Tibial nerve (tissue), 4 donors: ENCODE data around the gene NAAA. TPM values are rescaled to one million over a fixed set of nuclear protein-coding genes. Genes with fewer than 3 reads are reported as not detected.

Source experiments
- DNase-seq, 2 donors: peaks; one replicate each; pipeline ENCODE4 v3.0.0-alpha.2; 2019; ENCODE audit warnings: low spot score in 2 of 2
- H3K27ac ChIP-seq, 4 donors: fragments of 200-600 bp; sonication (generic) in 3 of 4; one replicate each; pipeline ENCODE4 v1.5.1; 2017 to 2019; ENCODE audit warnings: mild to moderate bottlenecking in 1 of 4
- H3K27me3 ChIP-seq, 2 donors: fragments of 200-600 bp; sonication (generic) in 1 of 2; one replicate each; pipeline versions ENCODE4 v1.5.1 to v1.6.0; 2017 to 2019
- H3K36me3 ChIP-seq, 3 donors: fragments of 200-600 bp; sonication (generic); one replicate each; pipeline ENCODE4 v1.5.1; 2018 to 2019
- H3K4me1 ChIP-seq, 4 donors: fragments of 200-600 bp; sonication (generic) in 3 of 4; one replicate each; pipeline ENCODE4 v1.5.1; 2017 to 2019
- H3K4me3 ChIP-seq, 4 donors: fragments of 200-600 bp; sonication (generic) in 3 of 4; one replicate each; pipeline ENCODE4 v1.5.1; 2017 to 2019; ENCODE audit warnings: mild to moderate bottlenecking in 1 of 4, moderate library complexity in 1 of 4
- H3K9me3 ChIP-seq, 4 donors: fragments of 200-600 bp; sonication (generic) in 3 of 4; one replicate each; pipeline ENCODE4 v1.5.1; 2017 to 2019
- CTCF ChIP-seq, 5 experiments: fragments of 200-600 bp in 3 of 5; fragments of 450-650 bp in 2 of 5; sonication (generic) in 3 of 5; IDR thresholded peaks; one replicate each; pipeline ENCODE4 v1.5.1; 2016 to 2019; ENCODE audit warnings: antibody characterized with exemption in 5 of 5, mild to moderate bottlenecking in 3 of 5, moderate library complexity in 2 of 5
- EP300 ChIP-seq, 2 donors: sonication (generic); formaldehyde crosslinking; IDR thresholded peaks; one replicate each; pipeline ENCODE4 v1.6.1; 2017; ENCODE audit warnings: antibody characterized with exemption in 2 of 2, mild to moderate bottlenecking in 1 of 2
- POLR2A ChIP-seq, 2 donors: fragments of 450-650 bp; IDR thresholded peaks; one replicate each; pipeline ENCODE4 v1.6.1; 2017; ENCODE audit warnings: antibody characterized with exemption in 2 of 2, mild to moderate bottlenecking in 2 of 2, moderate library complexity in 2 of 2
- WGBS, 2 donors: methylation state at CpG; one replicate each; pipeline ENCODE4 v1.1.5; 2018; 5-methylcytosine and 5-hydroxymethylcytosine counted together
- total RNA-seq, 4 donors: library from RNA; depleted of rRNA; stranded (reverse); fragments of >200 nt; gene quantifications; one replicate each; pipeline ENCODE4 v1.1.0, GENCODE V29; 2016

Gene NAAA
- total RNA-seq, 4 donors from 2014 or later = 70.5 to 191 (median 170) TPM

- TF ChIP-seq POLR2A (IDR thresholded peaks at IDR 0.05) (no peak), EP300 (IDR thresholded peaks at IDR 0.05) (no peak), CTCF (IDR thresholded peaks at IDR 0.05) (no peak)
- no peak for DNase-seq
- H3K36me3 ChIP-seq = no peaks in the 10 kb centered on the region
- no peaks in the 10 kb centered on the region for H3K4me1 ChIP-seq
- H3K4me3 ChIP-seq = no peak overlapping the region
- H3K27me3 ChIP-seq = no peaks in the 10 kb centered on the region
- no peaks in the 10 kb centered on the region for H3K9me3 ChIP-seq
- H3K27ac ChIP-seq = no peak overlapping the region
- 37 to 45% methylated on average over 6 of the region's 6 CpGs for WGBS, 2 donors
Observed at GRCh38 chr4:75878246-75878756, 62.5 kb downstream of the NAAA start.

DNA sequence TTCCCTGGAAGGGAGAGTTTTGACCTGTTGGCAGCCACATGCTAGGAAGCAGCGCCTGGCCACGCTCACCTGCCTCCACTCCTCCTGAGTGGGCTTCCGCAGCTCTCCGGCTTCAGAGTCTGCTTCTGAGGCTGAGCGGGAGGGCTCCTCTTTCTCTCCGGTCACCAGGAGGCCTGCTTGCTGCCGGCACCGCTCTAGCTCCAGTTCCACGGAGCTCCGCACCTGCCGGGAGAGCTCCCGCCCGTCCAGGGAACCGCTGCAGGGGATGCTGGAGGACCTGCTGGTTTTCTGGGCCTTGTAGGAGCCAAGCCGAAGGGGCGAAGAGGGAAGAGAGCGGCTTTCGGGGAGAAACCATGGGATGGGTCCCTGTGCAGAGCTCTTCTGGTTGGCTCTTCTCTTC is 64.6 kb downstream of the NAAA start:
- Histone ChIP-seq H3K9me3 (no peaks in the 10 kb centered on the region), H3K4me3 (no peak overlapping the region), H3K4me1 (no peaks in the 10 kb centered on the region), H3K36me3 (no peaks in the 10 kb centered on the region), H3K27me3 (no peaks in the 10 kb centered on the region), H3K27ac (no peak overlapping the region)
- DNase-seq = no peak
- 84 to 92% methylated on average over 18 of the region's 18 CpGs for WGBS, 2 donors
- TF ChIP-seq POLR2A (IDR thresholded peaks at IDR 0.05) (no peak), CTCF (IDR thresholded peaks at IDR 0.05) (no peak), EP300 (IDR thresholded peaks at IDR 0.05) (no peak)

GRCh38 chr4:75869100-75869499 is 71.7 kb downstream of the NAAA start:
- Histone ChIP-seq H3K27ac (no peak overlapping the region), H3K27me3 (no peaks in the 10 kb centered on the region), H3K4me3 (no peak overlapping the region), H3K9me3 (no peaks in the 10 kb centered on the region), H3K36me3 (no peaks in the 10 kb centered on the region), H3K4me1 (no peaks in the 10 kb centered on the region)
- TF ChIP-seq CTCF (IDR thresholded peaks at IDR 0.05) (no peak), EP300 (IDR thresholded peaks at IDR 0.05) (no peak), POLR2A (IDR thresholded peaks at IDR 0.05) (no peak)
- WGBS, 2 donors = 53 to 61% methylated on average over 3 of the region's 3 CpGs
- DNase-seq = no peak

DNA sequence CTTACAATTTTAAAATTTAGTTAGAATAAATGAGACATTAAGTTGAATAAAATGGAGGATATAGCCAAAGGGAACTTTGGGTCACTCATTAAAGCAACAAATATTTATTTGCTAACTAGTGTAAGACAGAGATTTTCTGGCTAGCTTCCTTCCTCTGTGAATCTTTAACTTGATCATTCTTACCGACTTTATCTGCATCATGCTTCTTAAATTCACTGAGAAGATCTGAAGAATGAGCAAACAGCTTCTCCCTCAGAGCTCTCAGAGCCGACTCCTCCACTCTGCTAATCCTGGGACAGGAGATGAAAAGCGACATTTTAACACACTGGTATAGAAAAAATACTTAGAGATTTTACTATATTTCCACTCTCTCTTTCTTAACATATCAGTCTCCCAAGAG is 73.7 kb downstream of the NAAA start:
- 69 to 73% methylated on average over 3 of the region's 3 CpGs for WGBS, 2 donors
- H3K27me3 ChIP-seq = no peaks in the 10 kb centered on the region

More for the DNA sequence above, 73.7 kb downstream of the NAAA start:
- H3K4me1 ChIP-seq = no peaks in the 10 kb centered on the region
- H3K36me3 ChIP-seq = no peaks in the 10 kb centered on the region
- no peak for DNase-seq
- no peak overlapping the region for H3K4me3 ChIP-seq
- no peaks in the 10 kb centered on the region for H3K9me3 ChIP-seq
- H3K27ac ChIP-seq = no peak overlapping the region
- TF ChIP-seq EP300 (IDR thresholded peaks at IDR 0.05) = no peak
- TF ChIP-seq POLR2A (IDR thresholded peaks at IDR 0.05) = no peak
- no peak for TF ChIP-seq CTCF (IDR thresholded peaks at IDR 0.05)

Other genes with a start within 250 kb of the NAAA start
- 10 to 100 TPM; 50.9 to 58.6 (median 55.8) TPM for gene USO1, start 216.4 kb downstream of the NAAA start, total RNA-seq
- gene PPEF2, start 38.6 kb downstream of the NAAA start, total RNA-seq = 1 to 10 TPM in 1 of 4 donors, under 1 TPM in 2, not detected in 1; under 0.01 to 1.1 (median 0.30) TPM
- gene SDAD1, start 49.9 kb upstream of the NAAA start, total RNA-seq = 10 to 100 TPM; 28.0 to 49.4 (median 30.9) TPM
- gene CXCL9, start 66.5 kb upstream of the NAAA start, total RNA-seq = 1 to 10 TPM in 1 of 4 donors, under 1 TPM in 2, not detected in 1; 0.20 to 2.7 (median 0.84) TPM
- gene CXCL10, start 82.5 kb upstream of the NAAA start, total RNA-seq = 1 to 10 TPM in 2 of 4 donors, not detected in 2; 1.2 to 2.8 TPM
- not detected for gene CXCL11, start 95.1 kb upstream of the NAAA start, total RNA-seq
- 10 to 100 TPM in 3 of 4 donors, 1 to 10 TPM in 1; 2.9 to 44.4 (median 20.6) TPM for gene ART3, start 133.7 kb upstream of the NAAA start, total RNA-seq
- 10 to 100 TPM; 27.5 to 39.6 (median 31.8) TPM for gene NUP54, start 207.4 kb upstream of the NAAA start, total RNA-seq